HepG2 (cell line): Measurements from ENCODE around the gene APOC4. TPM values are rescaled to one million over a fixed set of nuclear protein-coding genes. Genes with fewer than 3 reads are reported as not detected.

Experiments used
- ATAC-seq: fragments of 200-7000 bp; cut with Tn5 transposase; 3 replicates; pipeline ENCODE4 v1.9.1; 2020; ENCODE audit warnings: mild to moderate bottlenecking, moderate library complexity
- BruUV-seq: library from RNA; stranded (reverse); fragments of 400-500 nt; replicated peaks from 2 replicates; lab custom pipeline; 2021; lab: Mats Ljungman, UMichigan
- CTCF ChIA-PET: fragments of 300-600 bp; formaldehyde crosslinking; extraction: SDS; loops from one replicate; lab custom pipeline; 2021; ENCODE audit warnings: low total read pairs, inconsistent platforms, low intra/inter-chr PET ratio; lab: Yijun Ruan, JAX
- POLR2A ChIA-PET: fragments of 350-600 bp; sonication (Branson Sonifier 250); formaldehyde crosslinking; loops from one replicate; lab custom pipeline; 2020; ENCODE audit warnings: antibody characterized with exemption, inconsistent platforms; lab: Yijun Ruan, JAX
- DNase-seq: peaks from one replicate; pipeline ENCODE4 v3.0.0-alpha.2; 2015; ENCODE audit warnings: low spot score
- FAIRE-seq: peaks from 3 replicates; lab custom pipeline; 2011; peaks lifted over from hg19 to GRCh38; lab: Jason Lieb, UNC
- H2AFZ ChIP-seq: one replicate; pipeline ENCODE4 v1.6.1; 2011; ENCODE audit warnings: low read length, inconsistent platforms
- H3K27ac ChIP-seq: fragments of 300-600 bp; 3 replicates; pipeline ENCODE4 v1.8.0; 2011; ENCODE audit warnings: mixed run types, mild to moderate bottlenecking, mixed read lengths, low read length, inconsistent platforms; ENCODE audit not compliant: insufficient read depth; ENCODE audit errors: extremely low read length
- H3K27me3 ChIP-seq, 2 experiments: fragments of 200-600 bp in 1 of 2; 2 replicates in 1 of 2; 3 replicates in 1 of 2; pipeline versions ENCODE4 v1.6.0 to v1.8.0; 2011; ENCODE audit warnings: low read length in 2 of 2, mild to moderate bottlenecking in 2 of 2, moderate library complexity in 2 of 2, inconsistent platforms in 1 of 2; ENCODE audit not compliant: insufficient read depth in 2 of 2, control insufficient read depth in 1 of 2
- H3K36me3 ChIP-seq, 2 experiments: fragments of 200-600 bp in 1 of 2; replicated peaks in 1 of 2; 2 replicates in 1 of 2; 3 replicates in 1 of 2; pipeline versions ENCODE4 v1.5.1 to v1.8.0; 2011; ENCODE audit warnings: low read length in 2 of 2, inconsistent platforms in 1 of 2; ENCODE audit not compliant: insufficient read depth in 2 of 2, control insufficient read depth in 1 of 2
- H3K4me1 ChIP-seq: 2 replicates; pipeline ENCODE4 v1.5.1; 2012; ENCODE audit warnings: low read length, inconsistent platforms; ENCODE audit not compliant: insufficient read depth
- H3K4me2 ChIP-seq: 2 replicates; pipeline ENCODE4 v1.6.0; 2011; ENCODE audit warnings: low read depth, low read length, inconsistent platforms
- H3K4me3 ChIP-seq, 3 experiments: fragments of 200-600 bp in 1 of 3; sonication (generic), shearing (Covaris generic) in 1 of 3; replicated peaks in 1 of 3; 2 replicates each; pipeline ENCODE4 v1.5.1; 2011 to 2016; ENCODE audit warnings: low read length in 3 of 3, inconsistent platforms in 2 of 3, low read depth in 2 of 3, mild to moderate bottlenecking in 2 of 3, control low read depth in 1 of 3, mixed read lengths in 1 of 3; ENCODE audit not compliant: insufficient read depth in 1 of 3
- H3K79me2 ChIP-seq: one replicate; pipeline ENCODE4 v1.6.1; 2011; ENCODE audit warnings: low read length, inconsistent platforms; ENCODE audit not compliant: insufficient read depth
- H3K9ac ChIP-seq: 2 replicates; pipeline ENCODE4 v1.6.0; 2011; ENCODE audit warnings: mild to moderate bottlenecking, low read depth, low read length, inconsistent platforms; ENCODE audit not compliant: insufficient read depth
- H3K9me3 ChIP-seq: 2 replicates; pipeline ENCODE4 v1.5.1; 2012; ENCODE audit warnings: mild to moderate bottlenecking, low read length
- H4K20me1 ChIP-seq: 2 replicates; pipeline ENCODE4 v1.6.0; 2011; ENCODE audit warnings: inconsistent platforms, mild to moderate bottlenecking, low read length, moderate library complexity; ENCODE audit not compliant: insufficient read depth
- AGO2 ChIP-seq: fragments of 200-400 bp; formaldehyde crosslinking; optimal IDR thresholded peaks from 2 replicates; pipeline ENCODE3; 2017; ENCODE audit warnings: mild to moderate bottlenecking, low read depth, low read length, moderate library complexity
- CBX5 ChIP-seq: sonication (generic); formaldehyde crosslinking; IDR thresholded peaks from 2 replicates; pipeline ENCODE4 v1.4.0; 2020; ENCODE audit warnings: missing genetic modification reagents, borderline replicate concordance
- FOXK2 ChIP-seq: fragments of 450-650 bp; IDR thresholded peaks from 2 replicates; pipeline ENCODE4 v1.6.1; 2016
- GLI4 ChIP-seq: sonication (generic); formaldehyde crosslinking; IDR thresholded peaks from 2 replicates; pipeline ENCODE4 v1.5.1; 2020; ENCODE audit warnings: missing genetic modification reagents, mild to moderate bottlenecking, moderate library complexity, borderline replicate concordance
- HNRNPLL ChIP-seq: fragments of 200-400 bp; formaldehyde crosslinking; IDR thresholded peaks from 2 replicates; pipeline ENCODE4 v1.6.1; 2017; ENCODE audit warnings: mild to moderate bottlenecking, low read depth, low read length; ENCODE audit not compliant: poor library complexity, severe bottlenecking
- KLF11 ChIP-seq: IDR thresholded peaks from 2 replicates; pipeline ENCODE4 v1.6.1; 2016; ENCODE audit warnings: missing compliant biosample characterization
- MAFF ChIP-seq: IDR thresholded peaks from 2 replicates; pipeline ENCODE4 v1.6.1; 2011; ENCODE audit warnings: low read depth, low read length, improper control_type of control experiment
- MAZ ChIP-seq, 2 experiments: sonication (generic) in 1 of 2; formaldehyde crosslinking in 1 of 2; IDR thresholded peaks; 2 replicates each; pipeline versions ENCODE4 v1.5.0 to v1.6.1; 2012 to 2020; ENCODE audit warnings: low read depth in 2 of 2, mild to moderate bottlenecking in 2 of 2, borderline replicate concordance in 1 of 2, improper control_type of control experiment in 1 of 2, low read length in 1 of 2, missing genetic modification reagents in 1 of 2, moderate library complexity in 1 of 2
- MYNN ChIP-seq: sonication (generic); formaldehyde crosslinking; IDR thresholded peaks from 2 replicates; pipeline ENCODE4 v1.4.0; 2020; ENCODE audit warnings: mild to moderate bottlenecking, low read depth, missing genetic modification reagents
- NR1H2 ChIP-seq: sonication (generic); formaldehyde crosslinking; IDR thresholded peaks from 2 replicates; pipeline ENCODE4 v1.8.1; 2022; ENCODE audit warnings: low read depth, missing genetic modification reagents, borderline replicate concordance
- PAF1 ChIP-seq: IDR thresholded peaks from 2 replicates; pipeline ENCODE4 v1.6.1; 2016; ENCODE audit warnings: missing genetic modification reagents, missing compliant biosample characterization
- POLR2A ChIP-seq, 2 experiments: IDR thresholded peaks; 2 replicates each; pipeline ENCODE4 v1.6.1; 2011; ENCODE audit warnings: low read depth in 2 of 2, low read length in 2 of 2, mild to moderate bottlenecking in 1 of 2, moderate library complexity in 1 of 2; ENCODE audit not compliant: insufficient read depth in 1 of 2
- POLR2AphosphoS5 ChIP-seq: IDR thresholded peaks from 2 replicates; pipeline ENCODE4 v1.6.1; 2012; ENCODE audit warnings: low read depth, low read length
- POLR2G ChIP-seq: fragments of 200-400 bp; formaldehyde crosslinking; IDR thresholded peaks from 2 replicates; pipeline ENCODE4 v1.6.1; 2018; ENCODE audit warnings: mild to moderate bottlenecking, low read depth, low read length, moderate library complexity
- SMAD9 ChIP-seq: sonication (generic); formaldehyde crosslinking; IDR thresholded peaks from 2 replicates; pipeline ENCODE4 v1.5.1; 2020; ENCODE audit warnings: mild to moderate bottlenecking, missing genetic modification reagents
- SRSF9 ChIP-seq: fragments of 200-400 bp; formaldehyde crosslinking; IDR thresholded peaks from 2 replicates; pipeline ENCODE4 v1.6.1; 2018; ENCODE audit warnings: borderline replicate concordance, mild to moderate bottlenecking, low read depth, low read length; ENCODE audit not compliant: insufficient read depth, poor library complexity, severe bottlenecking
- ZKSCAN1 ChIP-seq: fragments of 150-350 bp; IDR thresholded peaks from 2 replicates; pipeline ENCODE4 v1.6.1; 2014; ENCODE audit warnings: low read length
- ZMYM3 ChIP-seq: sonication (generic); formaldehyde crosslinking; IDR thresholded peaks from 2 replicates; pipeline ENCODE4 v1.5.1; 2020; ENCODE audit warnings: mild to moderate bottlenecking, missing genetic modification reagents
- ZNF263 ChIP-seq: sonication (generic); formaldehyde crosslinking; IDR thresholded peaks from 2 replicates; pipeline ENCODE4 v1.4.0; 2020; ENCODE audit warnings: missing genetic modification reagents
- ZNF276 ChIP-seq: sonication (generic); formaldehyde crosslinking; IDR thresholded peaks from 2 replicates; pipeline ENCODE4 v1.4.0; 2020; ENCODE audit warnings: mild to moderate bottlenecking, low read depth, missing genetic modification reagents
- ZNF382 ChIP-seq: sonication (generic); formaldehyde crosslinking; IDR thresholded peaks from 2 replicates; pipeline ENCODE4 v1.5.0; 2020; ENCODE audit warnings: missing genetic modification reagents, mild to moderate bottlenecking, borderline replicate concordance
- ZNF550 ChIP-seq: sonication (generic); formaldehyde crosslinking; IDR thresholded peaks from 2 replicates; pipeline ENCODE4 v1.4.0; 2020; ENCODE audit warnings: mild to moderate bottlenecking, missing genetic modification reagents, borderline replicate concordance
- ZNF556 ChIP-seq: sonication (generic); formaldehyde crosslinking; IDR thresholded peaks from 2 replicates; pipeline ENCODE4 v1.4.0; 2020; ENCODE audit warnings: mild to moderate bottlenecking, missing genetic modification reagents, borderline replicate concordance
- ZNF660 ChIP-seq: sonication (generic); formaldehyde crosslinking; IDR thresholded peaks from 2 replicates; pipeline ENCODE4 v1.5.1; 2020; ENCODE audit warnings: mild to moderate bottlenecking, low read depth, missing genetic modification reagents, borderline replicate concordance
- ZNF777 ChIP-seq: sonication (generic); formaldehyde crosslinking; IDR thresholded peaks from 2 replicates; pipeline ENCODE4 v1.4.0; 2020; ENCODE audit warnings: missing genetic modification reagents
- ZNF780A ChIP-seq: sonication (generic); formaldehyde crosslinking; IDR thresholded peaks from 2 replicates; pipeline ENCODE4 v1.8.0; 2022; ENCODE audit warnings: mild to moderate bottlenecking, missing genetic modification reagents, moderate library complexity
- WGBS: methylation state at CpG from one replicate; pipeline ENCODE4 v1.1.6; 2017; ENCODE audit warnings: low lambda C conversion rate; 5-methylcytosine and 5-hydroxymethylcytosine counted together
- in situ Hi-C: cut with HindIII; loops from 2 replicates; pipeline ENCODE4 v1.10.0; 2017; ENCODE audit warnings: low pct_unique_long_range_greater_than_20kb; ENCODE audit not compliant: extremely low pct_ligation_motif_present
- intact Hi-C: fragments of 100-400 bp; cut with micrococcal nuclease; formaldehyde crosslinking; loops from one replicate; pipeline ENCODE4 v1.10.0; 2022; ENCODE audit not compliant: unreplicated experiment
- polyA plus RNA-seq, 8 experiments: library from polyadenylated mRNA; depleted of rRNA in 3 of 8; stranded (reverse) in 7 of 8; unstranded in 1 of 8; fragments of >200 nt; fragmentation: Illumina TruSeq in 4 of 8; extraction: Trizol in 4 of 8; gene quantifications; 2 replicates each; pipeline versions ENCODE4 v1.2.1 to v1.2.3, GENCODE V29; 2011 to 2016; ENCODE audit warnings: low read depth in 4 of 8, missing spikeins in 1 of 8, mixed read lengths in 1 of 8; ENCODE audit not compliant: insufficient read depth in 1 of 8
- total RNA-seq, 5 experiments: library from RNA; depleted of rRNA; stranded (reverse); fragments of >200 nt; fragmentation: Illumina TruSeq; extraction: Trizol; gene quantifications; 2 replicates each; pipeline ENCODE4 v1.2.3, GENCODE V29; 2016; ENCODE audit warnings: low read depth in 1 of 5

APOC4 gene
- total and polyA plus RNA-seq, 2 of the 13 experiments (the other 11 are each of a cell fraction or from before 2014, with no cell fraction given), result 0.46 TPM; not detected in 1

- Histone ChIP-seq H3K4me2 (no peak overlapping the region), H3K4me3 (no peak overlapping the region), H3K9ac (no peak overlapping the region), H3K27ac (no peak overlapping the region), H3K4me1 (peaks cover 7% of the 10 kb centered on the region), H3K9me3 (no peaks in the 10 kb centered on the region), H3K27me3 (no peaks in the 10 kb centered on the region), H3K79me2 (no peaks in the 10 kb centered on the region), H4K20me1 (no peaks in the 10 kb centered on the region), H3K36me3 (peaks cover 10 to 18% of the 10 kb centered on the region in 2 experiments; a peak in 3 of 5 replicates), H2AFZ (no peak overlapping the region)
- intact Hi-C loops, result no loop called here
- ChIA-PET CTCF (no interaction called here), POLR2A (no interaction called here)
- DNase-seq, result no peak
- no peak for ATAC-seq
- BruUV-seq, result no TSS peak
- FAIRE-seq, result no peak
- in situ Hi-C loops, result no loop called here
- 94% methylated on average over 3 of the region's 12 CpGs for WGBS
- TF ChIP-seq KLF11 (CRISPR knock-in tag), result no peak
- TF ChIP-seq SMAD9 (CRISPR knock-in tag), result no peak
- TF ChIP-seq MAFF, result no peak
- no peak for TF ChIP-seq ZNF780A (CRISPR knock-in tag)
- no peak for TF ChIP-seq MAZ (IDR thresholded peaks at IDR 0.05; ENCODE audit: borderline replicate concordance, low read depth, low read length)
- TF ChIP-seq MAZ (CRISPR knock-in tag; IDR thresholded peaks at IDR 0.05; ENCODE audit: low read depth), result no peak
- TF ChIP-seq ZNF382 (CRISPR knock-in tag), result no peak
- 0 out of 4 replicates have a peak, but pooled peaks of 1 of the 2 experiments have one; percentile 7 for TF ChIP-seq POLR2A (IDR thresholded peaks at IDR 0.05; ENCODE audit: insufficient read depth in 1 of 2, low read depth in 2 of 2, low read length in 2 of 2)
- TF ChIP-seq POLR2G, result peak; percentile 26; the same call in 1 of the 2 replicates
- no peak for TF ChIP-seq NR1H2 (CRISPR knock-in tag)
- no peak for TF ChIP-seq ZNF556 (CRISPR knock-in tag)
- TF ChIP-seq HNRNPLL, result no peak
- TF ChIP-seq ZKSCAN1, result no peak
- TF ChIP-seq ZNF550 (CRISPR knock-in tag), result no peak
- peak; percentile 85 for TF ChIP-seq AGO2
- TF ChIP-seq ZMYM3 (CRISPR knock-in tag), result no peak
- TF ChIP-seq MYNN, result no peak
- TF ChIP-seq POLR2AphosphoS5, result no peak
- no peak for TF ChIP-seq FOXK2
- peak; percentile 65; the same call in 1 of the 2 replicates for TF ChIP-seq PAF1 (CRISPR knock-in tag)
- TF ChIP-seq GLI4 (CRISPR knock-in tag), result no peak
- TF ChIP-seq ZNF777, result no peak
- TF ChIP-seq ZNF660, result no peak
- no peak for TF ChIP-seq ZNF276 (CRISPR knock-in tag)
- TF ChIP-seq SRSF9, result no peak
- TF ChIP-seq ZNF263, result no peak
- no peak for TF ChIP-seq CBX5 (CRISPR knock-in tag)
Observed at GRCh38 chr19:44993926-44994537, 52.0 kb downstream of the APOC4 start.
